Trophoblast cell (in vitro differentiated cells and primary cell): ENCODE measurements around the gene TYW3.

Experiments used
- DNase-seq, 2 donors: peaks; one replicate each; pipeline ENCODE4 v3.0.0-alpha.2; 2016
- H2AFZ ChIP-seq: 2 replicates; pipeline ENCODE4 v1.6.1; 2013; ENCODE audit warnings: low read length, moderate library complexity, mild to moderate bottlenecking; ENCODE audit not compliant: insufficient read depth, poor library complexity
- H2AK5ac ChIP-seq: 2 replicates; pipeline ENCODE4 v1.6.1; 2013; ENCODE audit warnings: mild to moderate bottlenecking, low read length
- H2BK120ac ChIP-seq: 2 replicates; pipeline ENCODE4 v1.6.1; 2013; ENCODE audit warnings: low read length, mild to moderate bottlenecking, moderate library complexity; ENCODE audit not compliant: insufficient read depth, poor library complexity
- H2BK12ac ChIP-seq: 2 replicates; pipeline ENCODE4 v1.6.1; 2013; ENCODE audit warnings: mild to moderate bottlenecking, low read length, moderate library complexity
- H2BK5ac ChIP-seq: 2 replicates; pipeline ENCODE4 v1.6.1; 2013; ENCODE audit warnings: low read length, low read depth, moderate library complexity, mild to moderate bottlenecking; ENCODE audit not compliant: poor library complexity
- H3K14ac ChIP-seq: 2 replicates; pipeline ENCODE4 v1.6.1; 2013; ENCODE audit warnings: mild to moderate bottlenecking, low read length
- H3K18ac ChIP-seq: 2 replicates; pipeline ENCODE4 v1.6.1; 2013; ENCODE audit warnings: mild to moderate bottlenecking, low read length
- H3K23ac ChIP-seq: 2 replicates; pipeline ENCODE4 v1.6.1; 2013; ENCODE audit warnings: low read length
- H3K27ac ChIP-seq: 2 replicates; pipeline ENCODE4 v1.5.1; 2013; ENCODE audit warnings: low read depth, mild to moderate bottlenecking, inconsistent platforms, low read length, moderate library complexity
- H3K27me3 ChIP-seq: 2 replicates; pipeline ENCODE4 v1.6.1; 2013; ENCODE audit warnings: inconsistent platforms, mild to moderate bottlenecking, low read length, moderate library complexity; ENCODE audit not compliant: insufficient read depth
- H3K36me3 ChIP-seq, 2 experiments: 1 replicate in 1 of 2; 2 replicates in 1 of 2; pipeline ENCODE4 v1.6.1; 2013; ENCODE audit warnings: low read length in 2 of 2, mild to moderate bottlenecking in 2 of 2, moderate library complexity in 1 of 2; ENCODE audit not compliant: insufficient read depth in 2 of 2, control insufficient read depth in 1 of 2
- H3K4ac ChIP-seq: 2 replicates; pipeline ENCODE4 v1.6.1; 2013; ENCODE audit warnings: low read depth, mild to moderate bottlenecking, low read length, moderate library complexity
- H3K4me1 ChIP-seq, 2 experiments: 1 replicate in 1 of 2; 2 replicates in 1 of 2; pipeline ENCODE4 v1.6.1; 2013; ENCODE audit warnings: low read length in 2 of 2, mild to moderate bottlenecking in 2 of 2, moderate library complexity in 1 of 2; ENCODE audit not compliant: insufficient read depth in 2 of 2, control insufficient read depth in 1 of 2
- H3K4me2 ChIP-seq: 2 replicates; pipeline ENCODE4 v1.6.1; 2013; ENCODE audit warnings: inconsistent platforms, mild to moderate bottlenecking, low read length, moderate library complexity
- H3K4me3 ChIP-seq: 2 replicates; pipeline ENCODE4 v1.5.1; 2013; ENCODE audit warnings: mild to moderate bottlenecking, low read depth, low read length, inconsistent platforms
- H3K79me1 ChIP-seq: one replicate; pipeline ENCODE4 v1.6.1; 2013; ENCODE audit warnings: low read length
- H3K79me2 ChIP-seq: 2 replicates; pipeline ENCODE4 v1.6.1; 2013; ENCODE audit warnings: low read length, mild to moderate bottlenecking; ENCODE audit not compliant: control insufficient read depth, insufficient read depth, poor library complexity
- H3K9ac ChIP-seq: 2 replicates; pipeline ENCODE4 v1.6.1; 2013; ENCODE audit warnings: mild to moderate bottlenecking, low read length
- H3K9me3 ChIP-seq: 2 replicates; pipeline ENCODE4 v1.6.1; 2013; ENCODE audit warnings: low read depth, mild to moderate bottlenecking, control low read depth, inconsistent platforms, low read length; ENCODE audit not compliant: insufficient read depth
- H4K12ac ChIP-seq: 2 replicates; pipeline ENCODE4 v1.6.1; 2013; ENCODE audit warnings: low read depth, mild to moderate bottlenecking, low read length, moderate library complexity
- H4K8ac ChIP-seq: 2 replicates; pipeline ENCODE4 v1.6.1; 2013; ENCODE audit warnings: low read depth, mild to moderate bottlenecking, low read length, moderate library complexity
- H4K91ac ChIP-seq: one replicate; pipeline ENCODE4 v1.6.1; 2013; ENCODE audit warnings: low read depth, mild to moderate bottlenecking, low read length, moderate library complexity
- WGBS: extraction: QIAGEN DNeasy Blood & Tissue Kit; methylation state at CpG from one replicate; pipeline ENCODE4 v1.1.7; 2013; ENCODE audit warnings: missing lambda C conversion rate; ENCODE audit not compliant: insufficient read length, insufficient coverage; ENCODE audit errors: extremely low coverage; 5-methylcytosine and 5-hydroxymethylcytosine counted together

The TYW3 gene

GRCh38 chr1:74697832-74698231, 35.1 kb upstream of the TYW3 start:
- H3K4me2 ChIP-seq = no peak overlapping the region
- no peak overlapping the region for H4K91ac ChIP-seq
- no peaks in the 10 kb centered on the region for H3K4me1 ChIP-seq
- no peak overlapping the region for H3K18ac ChIP-seq
- H3K4me3 ChIP-seq = no peak overlapping the region
- H2BK120ac ChIP-seq = no peak overlapping the region
- H4K8ac ChIP-seq = no peak overlapping the region
- no peak for DNase-seq
- H2BK5ac ChIP-seq = no peak overlapping the region
- H3K27ac ChIP-seq = no peak overlapping the region
- no peak overlapping the region for H3K14ac ChIP-seq
- no peaks in the 10 kb centered on the region for H3K36me3 ChIP-seq
- H3K9ac ChIP-seq = no peak overlapping the region
- WGBS = no CpG with 5 or more reads among the region's 2 CpGs
- no peak overlapping the region for H2AFZ ChIP-seq
- H3K79me1 ChIP-seq = no peaks in the 10 kb centered on the region
- no peak overlapping the region for H2AK5ac ChIP-seq
- H2BK12ac ChIP-seq = no peak overlapping the region
- no peaks in the 10 kb centered on the region for H3K9me3 ChIP-seq
- H4K12ac ChIP-seq = peak overlapping the region; percentile 30
- no peaks in the 10 kb centered on the region for H3K79me2 ChIP-seq
- H3K23ac ChIP-seq = no peak overlapping the region
- no peak overlapping the region for H3K4ac ChIP-seq
- no peaks in the 10 kb centered on the region for H3K27me3 ChIP-seq

DNA sequence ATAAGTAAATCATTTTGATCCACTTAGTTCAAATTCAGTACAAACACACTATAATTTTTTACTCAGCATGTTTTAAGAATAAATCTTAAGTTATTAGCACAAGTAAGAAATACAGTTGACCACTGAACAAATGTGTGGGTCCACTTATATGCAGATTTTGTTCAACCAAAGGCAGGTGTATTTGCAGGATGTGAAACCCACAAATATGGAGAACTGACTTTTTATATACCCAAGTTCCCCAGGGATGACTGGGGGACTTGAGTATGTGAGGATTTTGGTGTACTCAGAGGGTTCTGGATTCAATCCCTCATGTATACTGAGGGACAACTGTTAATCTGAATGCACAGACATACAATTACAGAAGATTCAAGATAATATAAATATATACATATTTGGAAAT, 33.6 kb upstream of the TYW3 start:
- Histone ChIP-seq H3K36me3 (no peaks in the 10 kb centered on the region), H3K27ac (no peak overlapping the region), H3K4me2 (no peak overlapping the region), H3K79me2 (no peaks in the 10 kb centered on the region), H3K79me1 (no peaks in the 10 kb centered on the region), H3K23ac (no peak overlapping the region), H3K18ac (no peak overlapping the region), H2AFZ (no peak overlapping the region), H3K27me3 (no peaks in the 10 kb centered on the region), H3K4ac (no peak overlapping the region), H4K12ac (no peak overlapping the region), H3K9me3 (no peaks in the 10 kb centered on the region), H3K4me1 (no peaks in the 10 kb centered on the region), H2AK5ac (no peak overlapping the region), H4K8ac (no peak overlapping the region), H2BK5ac (no peak overlapping the region), H3K14ac (no peak overlapping the region), H3K4me3 (no peak overlapping the region), H3K9ac (no peak overlapping the region), H4K91ac (no peak overlapping the region), H2BK12ac (no peak overlapping the region), H2BK120ac (no peak overlapping the region)
- DNase-seq = no peak

- Histone ChIP-seq H2BK120ac (no peak overlapping the region), H2AFZ (no peak overlapping the region), H3K4me3 (no peak overlapping the region), H3K27ac (no peak overlapping the region), H3K4ac (no peak overlapping the region), H3K18ac (no peak overlapping the region), H2AK5ac (no peak overlapping the region), H3K4me2 (no peak overlapping the region), H3K4me1 (no peaks in the 10 kb centered on the region), H3K27me3 (no peaks in the 10 kb centered on the region), H3K79me2 (no peaks in the 10 kb centered on the region), H3K23ac (no peak overlapping the region), H3K36me3 (no peaks in the 10 kb centered on the region), H4K8ac (no peak overlapping the region), H4K12ac (no peak overlapping the region), H3K14ac (no peak overlapping the region), H3K9me3 (no peaks in the 10 kb centered on the region), H4K91ac (no peak overlapping the region), H2BK5ac (no peak overlapping the region), H3K9ac (no peak overlapping the region), H2BK12ac (no peak overlapping the region), H3K79me1 (no peaks in the 10 kb centered on the region)
- WGBS = no CpG with 5 or more reads among the region's 6 CpGs
- DNase-seq = no peak
These were observed 29.4 kb upstream of the TYW3 start for GRCh38 chr1:74703386-74704182.

GRCh38 chr1:74712881-74713280, 20.1 kb upstream of the TYW3 start:
- Histone ChIP-seq H3K79me1 (no peaks in the 10 kb centered on the region), H2BK12ac (no peak overlapping the region), H3K36me3 (peaks cover 2 to 11% of the 10 kb centered on the region in 2 experiments), H3K27ac (no peak overlapping the region), H4K91ac (no peak overlapping the region), H2AFZ (no peak overlapping the region), H4K12ac (no peak overlapping the region), H3K27me3 (no peaks in the 10 kb centered on the region), H3K9me3 (no peaks in the 10 kb centered on the region), H3K79me2 (no peaks in the 10 kb centered on the region), H4K8ac (no peak overlapping the region), H3K4me3 (no peak overlapping the region), H2BK120ac (no peak overlapping the region), H3K9ac (no peak overlapping the region), H3K4me2 (no peak overlapping the region), H3K14ac (no peak overlapping the region), H2BK5ac (no peak overlapping the region), H3K4ac (no peak overlapping the region), H2AK5ac (no peak overlapping the region), H3K23ac (no peak overlapping the region), H3K18ac (no peak overlapping the region), H3K4me1 (peaks cover 2 to 4% of the 10 kb centered on the region in 2 experiments)
- no peak for DNase-seq
- WGBS = no CpG with 5 or more reads among the region's 1 CpG
